Fibroblast of lung (primary cell): Measurements from ENCODE around the gene RNF41. TPM values are rescaled to one million over a fixed set of nuclear protein-coding genes. Genes with fewer than 3 reads are reported as not detected.

Source experiments
- DNase-seq, 2 donors: peaks; one replicate each; pipeline versions ENCODE4 v3.0.0 to v3.0.0-alpha.2; 2010; ENCODE audit warnings: low read depth in 2 of 2
- H2AFZ ChIP-seq: 2 replicates; pipeline ENCODE4 v1.5.1; 2012; ENCODE audit warnings: low read length, control low read depth, inconsistent platforms
- H3K27ac ChIP-seq: 2 replicates; pipeline ENCODE4 v1.5.1; 2011; ENCODE audit warnings: low read length, control low read depth; ENCODE audit not compliant: insufficient read depth
- H3K27me3 ChIP-seq: 2 replicates; pipeline ENCODE4 v1.5.1; 2011; ENCODE audit warnings: mild to moderate bottlenecking, low read length; ENCODE audit not compliant: control insufficient read depth, insufficient read depth
- H3K36me3 ChIP-seq: 2 replicates; pipeline ENCODE4 v1.5.1; 2011; ENCODE audit warnings: low read length; ENCODE audit not compliant: control insufficient read depth, insufficient read depth
- H3K4me1 ChIP-seq: 2 replicates; pipeline ENCODE4 v1.5.1; 2011; ENCODE audit warnings: low read length; ENCODE audit not compliant: control insufficient read depth, insufficient read depth; ENCODE audit errors: extremely low read depth
- H3K4me2 ChIP-seq: 2 replicates; pipeline ENCODE4 v1.5.1; 2011; ENCODE audit warnings: low read length, control low read depth; ENCODE audit not compliant: insufficient read depth; ENCODE audit errors: extremely low read depth
- H3K4me3 ChIP-seq, 4 experiments: fragments of 200-600 bp in 1 of 4; sonication (generic) in 1 of 4; replicated peaks in 1 of 4; 2 replicates each; pipeline ENCODE4 v1.5.1; 2011 to 2016; ENCODE audit warnings: low read length in 4 of 4, low read depth in 3 of 4, mild to moderate bottlenecking in 3 of 4, control low read depth in 2 of 4, inconsistent platforms in 1 of 4, mixed read lengths in 1 of 4; ENCODE audit not compliant: insufficient read depth in 1 of 4; ENCODE audit errors: control extremely low read depth in 1 of 4
- H3K79me2 ChIP-seq: 2 replicates; pipeline ENCODE4 v1.5.1; 2012; ENCODE audit warnings: mild to moderate bottlenecking, low read length, inconsistent platforms; ENCODE audit not compliant: control insufficient read depth, insufficient read depth
- H3K9ac ChIP-seq: 2 replicates; pipeline ENCODE4 v1.5.1; 2011; ENCODE audit warnings: mild to moderate bottlenecking, low read length, control low read depth; ENCODE audit not compliant: insufficient read depth
- H3K9me3 ChIP-seq: 2 replicates; pipeline ENCODE4 v1.5.1; 2012; ENCODE audit warnings: low read depth, low read length; ENCODE audit not compliant: control insufficient read depth, insufficient read depth
- H4K20me1 ChIP-seq: 2 replicates; pipeline ENCODE4 v1.5.1; 2011; ENCODE audit warnings: low read length; ENCODE audit not compliant: control insufficient read depth, insufficient read depth; ENCODE audit errors: extremely low read depth
- CTCF ChIP-seq, 2 donors: IDR thresholded peaks in 1 of 2; conservative IDR thresholded peaks in 1 of 2; 1 replicate in 1 of 2; 2 replicates in 1 of 2; pipeline ENCODE4 v1.5.1; 2011 to 2012; ENCODE audit warnings: low read length in 2 of 2, control low read depth in 1 of 2, inconsistent platforms in 1 of 2, low read depth in 1 of 2, mild to moderate bottlenecking in 1 of 2
- EZH2 ChIP-seq: IDR thresholded peaks from 2 replicates; pipeline ENCODE4 v1.5.1; 2012; ENCODE audit warnings: low read length, control low read depth, mild to moderate bottlenecking; ENCODE audit errors: missing control alignments
- polyA plus RNA-seq, 2 donors: library from polyadenylated mRNA; depleted of rRNA in 1 of 2; stranded (reverse) in 1 of 2; unstranded in 1 of 2; fragments of >200 nt; gene quantifications; 2 replicates each; pipeline ENCODE4 v1.2.1, GENCODE V29; 2011 to 2012; ENCODE audit warnings: missing spikeins in 1 of 2
- total RNA-seq: library from RNA; depleted of rRNA; stranded (reverse); fragments of >200 nt; gene quantifications from 2 replicates; pipeline ENCODE4 v1.2.1, GENCODE V29; 2014

Gene RNF41
- total and polyA plus RNA-seq, 2 donors (not counting 1 experiment from before 2014, with no cell fraction given) = 99.7 to 199 TPM

- Histone ChIP-seq H3K36me3 (peaks cover 41% of the 10 kb centered on the region), H3K9me3 (no peaks in the 10 kb centered on the region), H3K9ac (no peak overlapping the region), H3K4me1 (peaks cover 11% of the 10 kb centered on the region), H4K20me1 (no peaks in the 10 kb centered on the region), H3K79me2 (peaks cover 35% of the 10 kb centered on the region), H2AFZ (no peak overlapping the region), H3K27ac (no peak overlapping the region), H3K4me3 (no peak overlapping the region), H3K4me2 (no peak overlapping the region), H3K27me3 (no peaks in the 10 kb centered on the region)
- no peak for TF ChIP-seq CTCF (conservative IDR thresholded peaks at IDR 0.05 in 1 of 2, IDR thresholded peaks at IDR 0.05 in 1 of 2; ENCODE audit: low read depth in 1 of 2, low read length in 2 of 2)
- TF ChIP-seq EZH2 = no peak
- no peak for DNase-seq
Observed at GRCh38 chr12:56253091-56253490, 31.4 kb upstream of the RNF41 start.

GRCh38 chr12:56252649-56253048, 30.9 kb upstream of the RNF41 start:
- Histone ChIP-seq H2AFZ (no peak overlapping the region), H3K4me2 (no peak overlapping the region), H3K9me3 (no peaks in the 10 kb centered on the region), H3K36me3 (peaks cover 45% of the 10 kb centered on the region), H3K27me3 (no peaks in the 10 kb centered on the region), H4K20me1 (no peaks in the 10 kb centered on the region), H3K79me2 (peaks cover 31% of the 10 kb centered on the region), H3K27ac (no peak overlapping the region), H3K4me1 (peaks cover 11% of the 10 kb centered on the region), H3K9ac (no peak overlapping the region), H3K4me3 (no peak overlapping the region)
- DNase-seq = no peak
- TF ChIP-seq EZH2 (no peak), CTCF (conservative IDR thresholded peaks at IDR 0.05 in 1 of 2, IDR thresholded peaks at IDR 0.05 in 1 of 2; ENCODE audit: low read depth in 1 of 2, low read length in 2 of 2) (no peak)

- TF ChIP-seq EZH2 = no peak
- TF ChIP-seq CTCF (conservative IDR thresholded peaks at IDR 0.05 in 1 of 2, IDR thresholded peaks at IDR 0.05 in 1 of 2; ENCODE audit: low read depth in 1 of 2, low read length in 2 of 2) = no peak
- H3K4me1 ChIP-seq = no peaks in the 10 kb centered on the region
- peaks cover 1% of the 10 kb centered on the region for H3K79me2 ChIP-seq
- no peaks in the 10 kb centered on the region for H4K20me1 ChIP-seq
- H3K4me3 ChIP-seq = no peak overlapping the region
- no peaks in the 10 kb centered on the region for H3K9me3 ChIP-seq
- H3K36me3 ChIP-seq = peaks cover 50% of the 10 kb centered on the region
- H3K27ac ChIP-seq = no peak overlapping the region
- H2AFZ ChIP-seq = no peak overlapping the region
- H3K4me2 ChIP-seq = no peak overlapping the region
- H3K9ac ChIP-seq = no peak overlapping the region
- H3K27me3 ChIP-seq = no peaks in the 10 kb centered on the region
- DNase-seq = no peak
Observed at GRCh38 chr12:56248711-56249110, 27.0 kb upstream of the RNF41 start.
